Right ventricle myocardium superior (tissue), 1 donor: ENCODE measurements around the gene DHX40. TPM values are rescaled to one million over a fixed set of nuclear protein-coding genes. Genes with fewer than 3 reads are reported as not detected.
"Not testable (repeated sequence)": the region's sequence is repeated elsewhere in the genome, so short reads cannot be mapped to it uniquely, and the experiment has no call there.

Source experiments
- ATAC-seq: fragments of 200-7000 bp; cut with Tn5 transposase; one replicate; pipeline ENCODE4 v1.9.1; 2020; ENCODE audit warnings: mild to moderate bottlenecking; ENCODE audit not compliant: poor library complexity
- DNase-seq: peaks from one replicate; pipeline ENCODE4 v3.0.0-alpha.2; 2020
- intact Hi-C: fragments of 100-400 bp; cut with DNase I; formaldehyde crosslinking; loops from one replicate; pipeline ENCODE4 v1.11.2; 2022
- long read RNA-seq: library from polyadenylated mRNA; unstranded; transcript quantifications from one replicate; pipeline ENCODE4 v2.0.0, GENCODE V29; 2021
- total RNA-seq: library from RNA; stranded (reverse); fragmentation: NEBNext Ultra II Directional; extraction: Animal tissue kit (Norgen Biotek cat#: 25700); gene quantifications from one replicate; pipeline ENCODE4 v1.2.1, GENCODE V29; 2021
- donor health status: DM: no; HTN: yes; CAD: no; lungs with severe emphysema.

The DHX40 gene
- 18.1 TPM for total RNA-seq
- long read RNA-seq, transcript DHX40-201 (18 exons, 3,660 nt), result major isoform, 47 of 57 reads
- long read RNA-seq, partial matches to known transcripts, result 2 of 57 reads
- long read RNA-seq, other reads (novel, unspliced or antisense), result 8 of 57 reads

- DNase-seq, result peak; percentile 96
- ATAC-seq, result peak; percentile 98
- intact Hi-C loops, result no loop called here
Observed at GRCh38 chr17:59565171-59565958, at the start of gene DHX40. Gene DHX40 (plus strand): TSS chr17:59565610. CDS start chr17:59565672, 62 bp downstream.

- intact Hi-C loops, result no loop called here
- ATAC-seq (no peak), DNase-seq (no peak)
Observed at GRCh38 chr17:59516451-59516850, 49.0 kb upstream of the DHX40 start.

GRCh38 chr17:59519132-59519531, 46.3 kb upstream of the DHX40 start:
- no peak for DNase-seq
- intact Hi-C loops, result no loop called here
- no peak for ATAC-seq

GRCh38 chr17:59520251-59520650, 45.2 kb upstream of the DHX40 start:
- DNase-seq (no peak), ATAC-seq (no peak)
- intact Hi-C loops, result no loop called here

GRCh38 chr17:59521465-59522126, 43.8 kb upstream of the DHX40 start:
- peak; percentile 50 for DNase-seq
- peak; percentile 86 for ATAC-seq
- intact Hi-C loops, result no loop called here

- DNase-seq, intact Hi-C loops, ATAC-seq: not testable (repeated sequence)
Observed at GRCh38 chr17:59524930-59525329, 40.5 kb upstream of the DHX40 start.

GRCh38 chr17:59525668-59526067, 39.7 kb upstream of the DHX40 start:
- intact Hi-C loops, result no loop called here
- DNase-seq (no peak), ATAC-seq (no peak)

GRCh38 chr17:59526451-59526850, 39.0 kb upstream of the DHX40 start:
- ATAC-seq, result no peak
- no peak for DNase-seq
- intact Hi-C loops, result no loop called here

- ATAC-seq (no peak), DNase-seq (no peak)
- intact Hi-C loops, result no loop called here
Observed at GRCh38 chr17:59527325-59527917, 38.0 kb upstream of the DHX40 start.

- DNase-seq (no peak), ATAC-seq (no peak)
- intact Hi-C loops, result no loop called here
Observed at GRCh38 chr17:59527931-59528330, 37.5 kb upstream of the DHX40 start.

GRCh38 chr17:59530531-59530930, 34.9 kb upstream of the DHX40 start:
- intact Hi-C loops, result no loop called here
- DNase-seq (no peak), ATAC-seq (no peak)

- DNase-seq (no peak), ATAC-seq (no peak)
- intact Hi-C loops, result no loop called here
Observed at GRCh38 chr17:59533694-59534093, 31.7 kb upstream of the DHX40 start.

GRCh38 chr17:59534583-59534982, 30.8 kb upstream of the DHX40 start:
- DNase-seq (no peak), ATAC-seq (no peak)
- intact Hi-C loops, result no loop called here

GRCh38 chr17:59538195-59538909, 27.1 kb upstream of the DHX40 start:
- intact Hi-C loops, result no loop called here
- no peak for ATAC-seq
- DNase-seq, result no peak

GRCh38 chr17:59542960-59543635, 22.3 kb upstream of the DHX40 start:
- ATAC-seq (no peak), DNase-seq (no peak)
- intact Hi-C loops, result no loop called here

- ATAC-seq, result no peak
- intact Hi-C loops, result no loop called here
- no peak for DNase-seq
Observed at GRCh38 chr17:59545942-59546341, 19.5 kb upstream of the DHX40 start.

GRCh38 chr17:59547131-59547915, 18.1 kb upstream of the DHX40 start:
- DNase-seq (no peak), ATAC-seq (no peak)
- intact Hi-C loops, result no loop called here

GRCh38 chr17:59548985-59549384, 16.4 kb upstream of the DHX40 start:
- ATAC-seq, DNase-seq, intact Hi-C loops: not testable (repeated sequence)
